ENCODE data around the gene PTPN18.
"Not testable (repeated sequence)": the region's sequence is repeated elsewhere in the genome, so short reads cannot be mapped to it uniquely, and the experiment has no call there.

PTPN18 gene

GRCh38 chr2:130332271-130333073 lies 23.4 kb upstream of the PTPN18 start:
- DNase-seq (ENCODE audit: insufficient read length) (peak; percentile 58), FAIRE-seq (peak; percentile 77)
- no peak for TF ChIP-seq POLR2AphosphoS5 (IDR thresholded peaks at IDR 0.05; ENCODE audit: low read depth, low read length)
- TF ChIP-seq POLR2A (IDR thresholded peaks at IDR 0.05; ENCODE audit: low read depth, low read length) = no peak
- TF ChIP-seq TAF1 (IDR thresholded peaks at IDR 0.05; ENCODE audit: borderline replicate concordance, low read depth, low read length) = no peak

GRCh38 chr2:130333253-130333652 lies 22.6 kb upstream of the PTPN18 start:
- not testable (repeated sequence) for DNase-seq (ENCODE audit: insufficient read length); FAIRE-seq

- TF ChIP-seq TAF1 (IDR thresholded peaks at IDR 0.05; ENCODE audit: borderline replicate concordance, low read depth, low read length) (no peak), POLR2AphosphoS5 (IDR thresholded peaks at IDR 0.05; ENCODE audit: low read depth, low read length) (no peak), POLR2A (IDR thresholded peaks at IDR 0.05; ENCODE audit: low read depth, low read length) (no peak)
- FAIRE-seq = no peak
Observed at GRCh38 chr2:130334026-130334425, 21.8 kb upstream of the PTPN18 start.

GRCh38 chr2:130335226-130335625 lies 20.6 kb upstream of the PTPN18 start:
- FAIRE-seq = no peak
- no peak for DNase-seq (ENCODE audit: insufficient read length)
- TF ChIP-seq TAF1 (IDR thresholded peaks at IDR 0.05; ENCODE audit: borderline replicate concordance, low read depth, low read length) = no peak
- TF ChIP-seq POLR2A (IDR thresholded peaks at IDR 0.05; ENCODE audit: low read depth, low read length) = no peak
- no peak for TF ChIP-seq POLR2AphosphoS5 (IDR thresholded peaks at IDR 0.05; ENCODE audit: low read depth, low read length)

More at GRCh38 chr2:130334026-130334425, 21.8 kb upstream of the PTPN18 start:
- DNase-seq (ENCODE audit: insufficient read length) = no peak

- FAIRE-seq = no peak
- no peak for DNase-seq (ENCODE audit: insufficient read length)
- TF ChIP-seq POLR2A (IDR thresholded peaks at IDR 0.05; ENCODE audit: low read depth, low read length) (no peak), POLR2AphosphoS5 (IDR thresholded peaks at IDR 0.05; ENCODE audit: low read depth, low read length) (no peak), TAF1 (IDR thresholded peaks at IDR 0.05; ENCODE audit: borderline replicate concordance, low read depth, low read length) (no peak)
Observed at GRCh38 chr2:130336150-130336876, 19.5 kb upstream of the PTPN18 start.

GRCh38 chr2:130336877-130337734 lies 18.8 kb upstream of the PTPN18 start:
- no peak for FAIRE-seq

GRCh38 chr2:130337735-130338325 lies 18.0 kb upstream of the PTPN18 start:
- FAIRE-seq (no peak), DNase-seq (ENCODE audit: insufficient read length) (no peak)
- TF ChIP-seq POLR2AphosphoS5 (IDR thresholded peaks at IDR 0.05; ENCODE audit: low read depth, low read length) (no peak), TAF1 (IDR thresholded peaks at IDR 0.05; ENCODE audit: borderline replicate concordance, low read depth, low read length) (no peak), POLR2A (IDR thresholded peaks at IDR 0.05; ENCODE audit: low read depth, low read length) (no peak)

More at GRCh38 chr2:130336877-130337734, 18.8 kb upstream of the PTPN18 start:
- TF ChIP-seq POLR2AphosphoS5 (IDR thresholded peaks at IDR 0.05; ENCODE audit: low read depth, low read length) (no peak), TAF1 (IDR thresholded peaks at IDR 0.05; ENCODE audit: borderline replicate concordance, low read depth, low read length) (no peak), POLR2A (IDR thresholded peaks at IDR 0.05; ENCODE audit: low read depth, low read length) (no peak)
- DNase-seq (ENCODE audit: insufficient read length) = no peak

GRCh38 chr2:130338793-130339345 lies 17.0 kb upstream of the PTPN18 start:
- TF ChIP-seq POLR2A (IDR thresholded peaks at IDR 0.05; ENCODE audit: low read depth, low read length) (no peak), POLR2AphosphoS5 (IDR thresholded peaks at IDR 0.05; ENCODE audit: low read depth, low read length) (no peak), TAF1 (IDR thresholded peaks at IDR 0.05; ENCODE audit: borderline replicate concordance, low read depth, low read length) (no peak)
- FAIRE-seq = no peak
- DNase-seq (ENCODE audit: insufficient read length) = no peak

GRCh38 chr2:130339885-130340745 lies 15.7 kb upstream of the PTPN18 start:
- no peak for DNase-seq (ENCODE audit: insufficient read length)
- no peak for FAIRE-seq
- TF ChIP-seq TAF1 (IDR thresholded peaks at IDR 0.05; ENCODE audit: borderline replicate concordance, low read depth, low read length) = no peak
- TF ChIP-seq POLR2A (IDR thresholded peaks at IDR 0.05; ENCODE audit: low read depth, low read length) = no peak
- TF ChIP-seq POLR2AphosphoS5 (IDR thresholded peaks at IDR 0.05; ENCODE audit: low read depth, low read length) = no peak

- FAIRE-seq (no peak), DNase-seq (ENCODE audit: insufficient read length) (no peak)
- no peak for TF ChIP-seq TAF1 (IDR thresholded peaks at IDR 0.05; ENCODE audit: borderline replicate concordance, low read depth, low read length)
- no peak for TF ChIP-seq POLR2AphosphoS5 (IDR thresholded peaks at IDR 0.05; ENCODE audit: low read depth, low read length)
- no peak for TF ChIP-seq POLR2A (IDR thresholded peaks at IDR 0.05; ENCODE audit: low read depth, low read length)
Observed at GRCh38 chr2:130341562-130342019, 14.3 kb upstream of the PTPN18 start.

Measured in GM12892 (cell line).